Left colon (tissue), 2 donors: ENCODE results near the gene MLLT1. TPM values are rescaled to one million over a fixed set of nuclear protein-coding genes. Genes with fewer than 3 reads are reported as not detected.

Experiments
- ATAC-seq: fragments of 200-7000 bp; cut with Tn5 transposase; one replicate; pipeline ENCODE4 v1.9.1; 2020; ENCODE audit warnings: mild to moderate bottlenecking, moderate library complexity
- DNase-seq, 2 donors: peaks; one replicate each; pipeline ENCODE4 v3.0.0-alpha.2; 2020
- intact Hi-C, 2 donors: fragments of 100-400 bp; cut with DNase I in 1 of 2; cut with micrococcal nuclease in 1 of 2; formaldehyde crosslinking; loops; one replicate each; pipeline versions ENCODE4 v1.11.2 to v1.14.0; 2022; cut with DNase I, micrococcal nuclease
- total RNA-seq, 2 donors: library from RNA; stranded (reverse); fragmentation: NEBNext Ultra II Directional; extraction: Animal tissue kit (Norgen Biotek cat#: 25700); gene quantifications; one replicate each; pipeline ENCODE4 v1.2.1, GENCODE V29; 2021
- donor health status: DM: no; HTN: no; CAD: no.
- donor health status: DM: yes; HTN: yes; CAD: no.

MLLT1 gene
- total RNA-seq, 2 donors from 2014 or later: 28.3 to 37.2 TPM

DNA sequence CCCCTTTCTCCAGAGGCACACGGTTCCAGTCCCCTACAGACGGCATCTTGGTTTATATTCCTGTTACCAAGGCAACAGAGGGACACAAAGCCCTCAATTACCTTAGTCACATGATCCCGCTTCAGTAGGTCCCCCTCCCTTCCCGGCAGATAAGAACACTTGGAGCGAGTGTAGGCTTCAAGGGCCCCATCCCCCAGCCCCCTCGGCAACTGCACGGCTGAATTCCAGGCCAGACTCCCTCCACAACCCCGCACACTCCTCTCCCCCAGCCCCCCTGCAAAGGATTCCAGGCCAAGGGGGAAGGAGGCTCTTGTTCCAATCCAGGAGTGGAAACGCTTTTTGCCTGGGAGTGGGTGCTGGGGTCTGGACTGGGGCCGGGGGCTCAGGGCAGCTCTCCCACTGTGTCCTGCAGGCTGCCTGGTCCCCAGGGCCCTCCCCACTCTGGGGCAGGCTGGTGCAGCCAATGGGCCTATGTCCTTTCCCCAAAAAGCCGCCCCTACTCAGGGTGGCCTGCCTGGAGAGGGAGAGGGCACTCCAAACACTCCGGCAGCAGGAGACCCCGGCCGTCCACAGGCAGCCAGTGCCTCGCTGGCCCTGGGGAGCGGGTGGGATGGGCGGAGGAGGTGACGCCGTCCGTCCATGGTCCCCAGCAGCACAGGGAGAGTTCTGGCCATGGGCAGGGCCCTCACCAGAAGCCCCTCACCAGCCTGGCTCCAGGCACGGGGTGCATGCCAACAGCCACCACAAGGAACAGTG, 62.6 kb downstream of the MLLT1 start:
- ATAC-seq (no peak), DNase-seq (no peak)
- intact Hi-C loops: loop anchor here in 1 of 2 donors (10.0 kb wide), 1 partner anchor 78 kb away; no protein-coding TSS in a partner anchor

- no peak for DNase-seq
- intact Hi-C loops: loop anchor here in 1 of 2 donors (10.0 kb wide), 1 partner anchor 78 kb away; no protein-coding TSS in a partner anchor
- no peak for ATAC-seq
These were observed 63.4 kb downstream of the MLLT1 start for GRCh38 chr19:6216236-6216995.

GRCh38 chr19:6215701-6216235, 64.0 kb downstream of the MLLT1 start:
- DNase-seq: no peak

DNA sequence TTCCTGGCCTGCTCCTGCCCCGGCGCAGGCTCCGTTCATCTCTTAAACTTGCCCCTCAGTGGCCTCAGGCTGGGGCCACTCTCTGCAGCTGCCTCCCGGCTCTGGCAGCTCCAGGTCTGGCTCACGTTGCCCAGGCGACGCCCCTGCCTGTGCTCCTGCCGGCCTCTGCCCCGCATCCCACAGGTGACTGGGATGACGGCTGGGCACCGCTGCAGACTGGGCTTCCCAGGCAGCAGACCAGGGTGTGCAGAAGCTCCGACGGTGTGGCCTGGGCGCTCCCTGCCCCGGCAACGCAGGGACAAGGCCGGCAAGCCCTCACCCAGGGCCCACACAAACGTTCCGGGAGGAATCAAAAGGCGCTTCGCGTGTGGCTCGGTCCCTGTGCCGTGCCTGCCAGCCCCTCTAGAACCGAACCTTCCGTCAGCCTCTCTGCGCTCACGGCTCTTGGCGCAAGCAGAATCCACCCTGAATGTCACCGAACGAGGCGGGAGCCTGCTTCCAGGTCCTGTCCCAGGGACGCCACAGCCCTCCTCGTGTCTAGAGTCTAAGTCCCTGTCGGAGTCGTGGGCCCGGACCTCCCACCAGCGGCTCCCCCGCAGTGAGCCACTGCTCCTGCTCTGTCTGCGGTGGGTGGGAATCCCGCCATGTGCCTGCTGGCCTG, 64.8 kb downstream of the MLLT1 start:
- DNase-seq (no peak), ATAC-seq (no peak)
- intact Hi-C loops: loop anchor here in 1 of 2 donors (10.0 kb wide), 1 partner anchor 80 kb away; no protein-coding TSS in a partner anchor

More at GRCh38 chr19:6215701-6216235, 64.0 kb downstream of the MLLT1 start:
- ATAC-seq: no peak
- intact Hi-C loops: loop anchor here in 1 of 2 donors (10.0 kb wide), 1 partner anchor 79 kb away; no protein-coding TSS in a partner anchor

DNA sequence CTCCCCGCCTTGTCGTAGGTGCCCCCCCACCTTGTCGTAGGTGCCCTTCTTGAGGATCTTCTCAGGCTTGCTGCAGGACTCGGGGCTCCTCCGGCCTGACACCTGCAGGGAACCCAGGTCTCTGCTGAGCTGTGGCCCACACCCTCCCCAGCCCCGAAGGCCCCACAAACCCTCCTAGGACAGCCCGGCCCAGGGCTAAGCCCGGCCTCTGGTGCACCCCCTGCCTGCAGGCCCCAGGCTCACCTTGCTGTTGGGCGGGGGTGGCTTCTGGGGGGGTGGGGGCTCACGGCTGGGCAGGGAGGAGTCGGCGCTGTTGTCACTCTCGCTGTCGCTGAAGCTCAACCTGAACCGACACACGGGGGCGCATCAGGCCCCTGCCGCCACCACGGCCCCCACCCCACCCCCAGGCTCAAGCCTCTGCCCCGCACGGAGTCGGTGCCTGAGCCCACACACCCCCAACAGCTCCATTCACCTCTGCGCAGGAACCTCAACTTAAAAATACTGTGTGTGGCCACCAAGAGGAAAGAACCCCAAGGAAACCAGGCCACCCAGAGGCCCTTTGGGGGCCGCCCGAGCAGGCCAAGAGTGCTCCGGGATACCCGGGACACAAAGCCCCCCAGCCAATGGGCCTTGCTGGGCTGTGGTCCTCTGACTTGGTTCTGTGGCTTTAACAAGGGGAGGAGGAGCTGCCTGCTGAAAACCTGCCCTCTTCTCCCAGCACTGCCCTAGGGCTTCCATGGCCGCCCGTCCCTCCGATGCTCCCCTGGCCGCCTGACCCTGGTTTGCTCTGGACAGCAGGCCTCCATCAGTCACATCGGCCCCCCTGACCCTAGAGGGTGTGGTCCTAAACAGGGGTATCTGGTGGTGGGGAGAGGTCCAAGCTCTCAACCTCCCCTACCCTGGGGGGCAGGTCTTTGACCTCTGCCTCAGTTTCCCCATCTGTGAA, 65.8 kb downstream of the MLLT1 start:
- DNase-seq (no peak), ATAC-seq (no peak)
- intact Hi-C loops: loop anchor here in 1 of 2 donors (10.0 kb wide), 1 partner anchor 81 kb away; no protein-coding TSS in a partner anchor

DNA sequence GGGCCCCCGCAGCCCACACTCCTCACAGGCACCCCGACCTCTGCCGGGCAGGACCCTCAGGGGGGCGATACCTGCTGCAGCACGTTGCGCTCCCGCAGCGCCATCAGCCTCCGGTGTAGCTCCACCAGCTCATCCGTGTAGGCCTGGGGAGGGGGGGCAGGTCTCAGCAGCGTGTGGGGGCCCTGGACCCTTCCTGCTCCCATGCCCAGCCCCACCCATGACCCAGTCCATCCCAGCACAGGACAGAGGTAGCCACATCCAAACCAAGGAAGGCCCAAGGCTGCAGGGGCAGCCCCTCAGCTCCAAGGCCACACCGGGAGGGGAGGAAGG, 66.5 kb downstream of the MLLT1 start:
- ATAC-seq: no peak
- intact Hi-C loops: loop anchor here in 1 of 2 donors (10.0 kb wide), 1 partner anchor 82 kb away; no protein-coding TSS in a partner anchor
- no peak for DNase-seq

- DNase-seq: no peak
- no peak for ATAC-seq
- intact Hi-C loops: loop anchor here in 1 of 2 donors (10.0 kb wide), 1 partner anchor 82 kb away; no protein-coding TSS in a partner anchor
These were observed 67.1 kb downstream of the MLLT1 start for GRCh38 chr19:6212403-6213265.

- no peak for DNase-seq
- intact Hi-C loops: loop anchor here in 1 of 2 donors (10.0 kb wide), 1 partner anchor 83 kb away; no protein-coding TSS in a partner anchor
- no peak for ATAC-seq
These were observed 68.0 kb downstream of the MLLT1 start for GRCh38 chr19:6211632-6212402.

DNA sequence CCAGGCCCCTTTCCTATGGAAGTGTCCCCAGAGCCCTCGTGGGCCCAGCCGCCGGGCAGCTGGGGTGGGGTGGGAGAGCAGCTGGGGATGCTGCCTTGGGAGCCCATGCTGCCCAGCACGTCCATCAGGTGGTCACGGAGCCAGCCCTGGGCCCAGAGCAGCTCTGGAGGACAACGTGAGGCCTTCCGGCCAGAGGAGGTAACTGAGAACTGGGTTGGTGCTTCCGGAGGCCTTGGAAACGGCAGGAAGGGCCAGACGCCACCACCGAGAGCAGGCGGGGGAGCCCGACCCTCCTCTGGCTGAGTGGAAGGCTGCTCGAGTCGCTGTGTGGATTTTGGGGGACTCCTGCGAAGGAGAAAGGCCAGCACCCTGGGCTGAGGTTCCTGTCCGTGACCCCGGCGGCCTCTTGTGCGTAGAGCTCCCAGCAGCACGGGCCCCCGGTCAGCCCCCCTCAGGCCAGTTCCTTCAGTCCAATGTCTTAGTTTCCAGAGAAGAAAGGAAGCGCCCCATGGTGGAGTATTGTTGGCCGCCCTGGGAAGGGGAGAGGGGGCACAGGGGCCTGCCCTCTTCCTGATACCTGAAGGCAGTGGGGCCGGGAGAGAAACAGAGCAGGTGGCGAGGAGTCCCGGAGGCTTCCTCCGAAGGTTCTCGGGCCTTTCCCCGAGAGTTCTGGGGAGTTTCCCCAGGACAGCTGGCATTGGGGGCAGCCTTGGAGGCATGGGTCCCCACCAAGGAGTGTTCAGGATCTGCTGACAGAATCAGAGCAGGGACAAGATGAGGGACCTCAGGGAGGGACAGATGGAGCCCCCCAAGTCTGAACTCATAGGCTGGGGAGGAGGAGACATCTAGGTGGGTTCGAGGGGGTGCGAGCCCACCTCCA, 68.8 kb downstream of the MLLT1 start:
- intact Hi-C loops: loop anchor here in 1 of 2 donors (10.0 kb wide), 1 partner anchor 84 kb away; no protein-coding TSS in a partner anchor
- no peak for ATAC-seq
- no peak for DNase-seq

DNA sequence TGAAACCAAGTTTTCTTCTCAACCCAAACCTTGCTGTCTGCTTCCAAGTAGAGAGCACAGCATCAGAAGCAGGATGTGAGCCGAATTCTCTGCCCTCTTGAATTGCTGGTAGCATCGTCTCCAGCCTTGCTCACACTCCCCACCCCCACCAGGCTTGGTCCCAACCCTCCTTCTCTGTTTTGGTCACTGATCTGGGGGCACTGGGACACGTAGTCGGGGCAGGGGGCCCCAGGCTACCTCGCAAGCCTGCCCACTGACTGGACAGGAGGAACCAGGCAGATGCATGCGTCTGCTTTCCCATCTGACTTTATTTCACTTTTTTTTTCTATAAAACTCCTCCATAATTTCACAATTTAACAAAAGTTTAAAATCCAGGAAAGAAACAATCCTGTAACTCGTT, 69.7 kb downstream of the MLLT1 start:
- ATAC-seq (no peak), DNase-seq (no peak)
- intact Hi-C loops: loop anchor here in 1 of 2 donors (10.0 kb wide), 1 partner anchor 85 kb away; no protein-coding TSS in a partner anchor

DNA sequence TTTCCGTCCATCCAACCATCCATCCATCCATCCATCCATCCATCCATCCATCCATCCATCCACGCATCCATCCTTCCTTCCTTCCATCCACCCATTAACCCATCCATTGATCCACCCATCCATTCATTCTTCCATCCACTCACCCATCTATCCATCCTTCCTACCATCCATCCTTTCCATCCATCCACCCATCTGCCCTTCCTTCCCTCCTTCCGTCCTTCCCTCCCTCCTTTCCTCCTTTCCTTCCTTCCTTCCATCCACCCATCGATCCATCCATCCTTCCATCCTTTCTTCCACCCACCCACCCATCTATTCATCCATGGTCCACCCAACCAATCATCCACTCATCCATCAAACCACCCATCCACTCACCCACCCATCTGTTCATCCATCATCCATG, 70.1 kb downstream of the MLLT1 start:
- DNase-seq: no peak
- no peak for ATAC-seq
- intact Hi-C loops: loop anchor here (10.0 kb wide), 2 partner anchors 85 to 165 kb away; no protein-coding TSS in a partner anchor

GRCh38 chr19:6209233-6209632, 70.5 kb downstream of the MLLT1 start:
- no peak for DNase-seq
- intact Hi-C loops: loop anchor here in 1 of 2 donors (10.0 kb wide), 1 partner anchor 164 kb away; no protein-coding TSS in a partner anchor
- no peak for ATAC-seq

DNA sequence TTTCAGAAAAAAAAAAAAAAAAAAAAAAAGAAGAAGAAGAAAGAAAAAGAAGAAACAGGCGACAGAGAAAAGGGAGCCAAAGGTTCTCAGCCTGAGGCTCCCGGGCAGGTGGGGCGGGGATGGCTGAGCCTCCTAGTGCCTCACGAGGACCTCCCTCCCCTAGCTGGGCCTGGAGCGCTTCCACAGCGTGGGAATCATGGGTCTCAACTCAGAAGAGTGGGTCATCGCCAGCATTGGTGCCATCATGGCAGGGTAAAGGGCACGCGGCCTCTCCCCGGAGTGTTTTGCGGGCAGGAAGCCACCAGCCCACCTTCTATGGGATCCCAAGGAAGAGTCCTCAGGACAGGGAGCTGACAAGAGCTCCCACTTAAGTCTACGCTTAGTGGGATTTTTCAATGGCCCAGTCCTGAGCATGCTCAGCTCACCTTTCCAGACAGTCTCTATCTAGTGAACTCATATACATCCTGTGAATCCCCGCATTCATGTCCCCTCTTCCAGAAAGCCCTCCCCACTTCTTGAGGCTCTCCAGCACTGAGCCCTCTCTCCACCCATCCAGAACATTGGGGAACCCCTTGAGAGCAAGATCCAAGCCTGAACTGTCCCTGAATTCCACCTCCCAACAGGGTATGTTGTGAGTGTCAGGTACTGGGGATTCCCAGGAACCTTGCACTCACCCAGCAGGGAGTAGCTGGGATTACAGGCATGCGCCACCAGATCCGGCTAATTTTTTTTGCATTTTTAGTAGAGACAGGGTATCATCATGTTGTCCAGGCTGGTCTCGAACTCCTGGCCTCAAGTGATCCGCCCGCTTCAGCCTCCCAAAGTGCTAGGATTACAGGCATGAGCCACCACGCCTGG, 74.7 kb downstream of the MLLT1 start:
- DNase-seq (no peak), ATAC-seq (no peak)
- intact Hi-C loops: loop anchor here in 1 of 2 donors (10.0 kb wide), 1 partner anchor 160 kb away; no protein-coding TSS in a partner anchor

DNA sequence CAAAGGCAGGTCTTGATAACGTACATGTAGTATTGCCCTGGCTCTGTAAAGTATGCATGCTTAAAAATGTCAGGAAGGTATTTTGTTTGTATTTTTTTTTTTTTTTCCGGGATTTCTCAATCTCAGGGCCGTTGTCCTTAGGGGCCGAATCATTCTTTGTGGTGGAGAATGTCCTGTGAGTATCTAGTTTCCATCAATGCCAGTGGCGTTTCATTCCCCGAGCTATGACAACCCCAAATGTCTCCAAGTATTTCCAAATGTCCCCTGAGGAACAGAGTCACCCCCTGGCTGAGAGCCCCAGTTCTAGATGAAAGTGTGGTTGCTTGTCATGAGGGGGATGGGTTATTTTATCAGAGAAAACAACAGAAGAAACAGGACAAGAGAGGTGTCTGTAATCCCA, 75.6 kb downstream of the MLLT1 start:
- intact Hi-C loops: loop anchor here in 1 of 2 donors (10.0 kb wide), 1 partner anchor 159 kb away; no protein-coding TSS in a partner anchor
- ATAC-seq: no peak
- no peak for DNase-seq
